Activated T-cell treated with anti-CD3 and anti-CD28 coated beads, Interleukin-2, amount 50 U/mL, for 72 hours (primary cell): ENCODE data around the gene TENT5C. TPM values are rescaled to one million over a fixed set of nuclear protein-coding genes. Genes with fewer than 3 reads are reported as not detected.

Experiments
- total RNA-seq, 2 donors: library from RNA; stranded (reverse); gene quantifications; one replicate each; pipeline ENCODE4 v1.2.3, GENCODE V29; 2022

The TENT5C gene
- total RNA-seq, 2 donors from 2014 or later: 22.5 to 36.3 TPM

Other genes with a start within 250 kb of the TENT5C start
- 10 to 100 TPM; 27.6 to 29.1 TPM for gene MAN1A2, start 238.6 kb upstream of the TENT5C start, total RNA-seq